MM.1S (cell line): Measurements from ENCODE around the gene RPTOR.

Source experiments
- DNase-seq: peaks from one replicate; pipeline ENCODE4 v3.0.0-alpha.2; 2015
- H2AFZ ChIP-seq: fragments of 300-600 bp; sonication (generic); 2 replicates; pipeline ENCODE4 v1.6.0; 2016; ENCODE audit warnings: antibody characterized with exemption, low read length
- H3F3A ChIP-seq: fragments of 300-600 bp; sonication (generic); 2 replicates; pipeline ENCODE4 v1.6.1; 2016; ENCODE audit warnings: mild to moderate bottlenecking, antibody characterized with exemption, low read length, moderate library complexity, mixed read lengths; ENCODE audit not compliant: insufficient read depth
- H3K27ac ChIP-seq: fragments of 300-600 bp; sonication (generic); 2 replicates; pipeline ENCODE4 v1.5.1; 2016; ENCODE audit warnings: mild to moderate bottlenecking, low read length
- H3K27me3 ChIP-seq: fragments of 300-600 bp; sonication (generic); replicated peaks from 2 replicates; pipeline ENCODE4 v1.6.0; 2016; ENCODE audit warnings: low read length; ENCODE audit not compliant: insufficient read depth
- H3K36me3 ChIP-seq: fragments of 300-600 bp; sonication (generic); replicated peaks from 2 replicates; pipeline ENCODE4 v1.6.1; 2016; ENCODE audit warnings: mild to moderate bottlenecking, low read length, mixed read lengths; ENCODE audit not compliant: insufficient read depth
- H3K4me1 ChIP-seq: fragments of 300-600 bp; sonication (generic); 2 replicates; pipeline ENCODE4 v1.6.1; 2016; ENCODE audit warnings: low read length, mixed read lengths
- H3K4me2 ChIP-seq: fragments of 300-600 bp; sonication (generic); 2 replicates; pipeline ENCODE4 v1.6.0; 2016; ENCODE audit warnings: low read depth, low read length
- H3K4me3 ChIP-seq: fragments of 300-600 bp; sonication (generic); 2 replicates; pipeline ENCODE4 v1.5.1; 2016; ENCODE audit warnings: low read length, mixed read lengths
- H3K79me2 ChIP-seq: fragments of 300-600 bp; sonication (generic); 2 replicates; pipeline ENCODE4 v1.6.1; 2016; ENCODE audit warnings: mixed run types, low read length, mixed read lengths
- H3K9ac ChIP-seq: fragments of 300-600 bp; sonication (generic); 2 replicates; pipeline ENCODE4 v1.6.1; 2016; ENCODE audit warnings: low read length, mixed read lengths
- H3K9me2 ChIP-seq: fragments of 300-600 bp; sonication (generic); replicated peaks from 2 replicates; pipeline ENCODE4 v1.6.1; 2016; ENCODE audit warnings: mild to moderate bottlenecking, low read length, mixed read lengths; ENCODE audit not compliant: insufficient read depth
- H3K9me3 ChIP-seq: fragments of 300-600 bp; sonication (generic); replicated peaks from 2 replicates; pipeline ENCODE4 v1.6.1; 2016; ENCODE audit warnings: mild to moderate bottlenecking, low read length, mixed read lengths; ENCODE audit not compliant: insufficient read depth
- H4K20me1 ChIP-seq: fragments of 300-600 bp; sonication (generic); 2 replicates; pipeline ENCODE4 v1.6.1; 2016; ENCODE audit warnings: mild to moderate bottlenecking, low read length, moderate library complexity, mixed read lengths; ENCODE audit not compliant: insufficient read depth
- EZH2 ChIP-seq: fragments of 300-600 bp; sonication (generic); optimal IDR thresholded peaks from 2 replicates; pipeline ENCODE3; 2017; ENCODE audit warnings: low read depth, mild to moderate bottlenecking, antibody characterized with exemption, low read length, mixed read lengths
- EZH2phosphoT487 ChIP-seq: fragments of 300-600 bp; sonication (generic); IDR thresholded peaks from 2 replicates; pipeline ENCODE4 v1.6.1; 2018; ENCODE audit warnings: antibody characterized with exemption, low read length
- TF ChIP-seq, protein P1 (sequence below): fragments of 300-600 bp; sonication (generic); IDR thresholded peaks from 2 replicates; pipeline ENCODE4 v1.5.1; 2016; ENCODE audit warnings: antibody characterized with exemption, low read length, mixed read lengths

Gene RPTOR

DNA sequence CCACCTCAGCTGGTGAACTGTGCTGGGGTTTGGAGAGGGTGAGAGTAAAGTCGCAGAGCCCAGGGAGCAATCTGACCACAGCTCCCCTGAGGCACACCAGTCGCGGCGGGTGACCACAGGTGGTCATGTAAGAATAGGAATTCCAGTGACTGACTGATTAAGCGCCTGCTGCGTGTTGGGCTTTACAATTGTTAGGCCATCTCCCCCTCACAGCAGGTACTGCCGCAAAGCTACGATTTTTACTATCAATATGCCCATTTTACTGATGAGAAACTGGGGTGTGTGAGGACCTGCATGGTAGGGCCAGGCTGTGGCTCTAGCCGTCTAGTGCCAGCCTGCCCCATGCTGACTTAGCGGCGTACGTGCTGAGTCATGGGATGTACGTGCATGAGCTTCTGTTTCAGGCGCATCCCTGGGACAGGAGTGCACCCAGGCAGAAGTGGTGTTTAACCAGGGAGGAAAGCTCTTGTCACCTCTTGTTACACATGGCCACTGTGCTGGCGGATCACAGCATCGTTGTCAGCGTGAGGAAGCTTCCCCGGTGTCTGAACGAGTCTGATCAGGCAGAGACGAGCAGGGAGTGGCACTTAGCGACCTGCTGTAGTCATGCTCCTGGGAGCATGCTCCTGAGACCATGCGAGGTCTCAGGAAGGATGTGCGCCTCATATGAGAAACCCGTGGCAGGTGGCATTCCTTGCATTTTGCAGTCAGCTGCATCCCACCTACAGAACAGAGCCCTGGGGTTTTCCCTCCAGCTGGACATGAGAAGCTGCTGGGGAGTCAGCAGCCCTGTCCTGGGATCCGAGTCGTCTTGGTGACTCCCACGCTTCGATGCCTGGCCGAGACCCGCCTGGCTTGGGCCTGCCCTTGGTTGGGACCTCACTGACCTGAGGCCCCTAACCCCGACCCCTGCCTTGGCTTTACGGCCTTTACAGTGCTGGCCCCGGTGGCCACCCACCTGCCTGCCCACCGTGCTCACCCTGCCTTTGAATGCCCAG, 283.3 kb downstream of the RPTOR start:
- Histone ChIP-seq H3K4me3 (no peak overlapping the region), H3F3A (peaks cover 12% of the 10 kb centered on the region), H3K9ac (no peak overlapping the region), H4K20me1 (no peaks in the 10 kb centered on the region), H3K4me1 (peaks cover 16% of the 10 kb centered on the region), H3K27me3 (no peaks in the 10 kb centered on the region), H3K9me3 (no peaks in the 10 kb centered on the region), H2AFZ (no peak overlapping the region), H3K9me2 (no peaks in the 10 kb centered on the region), H3K79me2 (no peaks in the 10 kb centered on the region), H3K4me2 (no peak overlapping the region), H3K27ac (no peak overlapping the region), H3K36me3 (no peaks in the 10 kb centered on the region)
- TF ChIP-seq EZH2phosphoT487 (no peak), EZH2 (no peak)
- TF ChIP-seq, protein P1, sequence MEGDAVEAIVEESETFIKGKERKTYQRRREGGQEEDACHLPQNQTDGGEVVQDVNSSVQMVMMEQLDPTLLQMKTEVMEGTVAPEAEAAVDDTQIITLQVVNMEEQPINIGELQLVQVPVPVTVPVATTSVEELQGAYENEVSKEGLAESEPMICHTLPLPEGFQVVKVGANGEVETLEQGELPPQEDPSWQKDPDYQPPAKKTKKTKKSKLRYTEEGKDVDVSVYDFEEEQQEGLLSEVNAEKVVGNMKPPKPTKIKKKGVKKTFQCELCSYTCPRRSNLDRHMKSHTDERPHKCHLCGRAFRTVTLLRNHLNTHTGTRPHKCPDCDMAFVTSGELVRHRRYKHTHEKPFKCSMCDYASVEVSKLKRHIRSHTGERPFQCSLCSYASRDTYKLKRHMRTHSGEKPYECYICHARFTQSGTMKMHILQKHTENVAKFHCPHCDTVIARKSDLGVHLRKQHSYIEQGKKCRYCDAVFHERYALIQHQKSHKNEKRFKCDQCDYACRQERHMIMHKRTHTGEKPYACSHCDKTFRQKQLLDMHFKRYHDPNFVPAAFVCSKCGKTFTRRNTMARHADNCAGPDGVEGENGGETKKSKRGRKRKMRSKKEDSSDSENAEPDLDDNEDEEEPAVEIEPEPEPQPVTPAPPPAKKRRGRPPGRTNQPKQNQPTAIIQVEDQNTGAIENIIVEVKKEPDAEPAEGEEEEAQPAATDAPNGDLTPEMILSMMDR = no peak
- no peak for DNase-seq

DNA sequence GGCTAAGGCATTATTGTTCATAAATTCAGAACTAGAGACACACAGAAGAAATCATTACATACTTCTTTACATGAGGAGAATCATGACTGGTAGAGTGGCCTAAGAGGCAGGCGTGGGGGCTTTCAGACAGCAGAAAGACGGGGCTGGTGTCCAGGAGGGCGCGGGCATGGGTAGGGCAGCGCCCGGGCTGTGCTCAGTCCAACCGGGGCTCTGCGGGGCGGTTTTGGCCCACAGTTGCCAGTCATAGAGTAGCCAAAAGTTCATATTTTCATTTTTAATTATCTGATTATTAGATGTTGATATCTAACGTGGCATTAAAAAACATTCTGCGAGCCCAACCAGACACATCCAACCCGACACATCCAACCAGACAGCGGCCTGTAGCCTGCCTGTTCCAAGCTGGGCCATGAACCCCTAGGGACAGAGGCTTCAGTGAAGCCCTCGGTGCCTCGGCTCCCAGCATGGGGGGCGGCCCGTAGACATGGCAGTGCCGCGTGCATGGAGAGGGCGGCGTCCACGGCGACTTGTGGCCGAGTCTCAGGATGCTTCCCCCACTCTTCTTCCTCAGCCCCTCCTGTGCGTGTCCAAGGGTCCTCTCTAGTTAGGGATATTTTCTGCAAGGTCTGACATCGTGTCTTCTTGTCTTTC, 284.7 kb downstream of the RPTOR start:
- no peaks in the 10 kb centered on the region for H3K9me3 ChIP-seq
- no peaks in the 10 kb centered on the region for H3K9me2 ChIP-seq
- H3K79me2 ChIP-seq = no peaks in the 10 kb centered on the region
- H3F3A ChIP-seq = peaks cover 17% of the 10 kb centered on the region
- DNase-seq = no peak
- H4K20me1 ChIP-seq = no peaks in the 10 kb centered on the region
- no peaks in the 10 kb centered on the region for H3K27me3 ChIP-seq
- no peaks in the 10 kb centered on the region for H3K36me3 ChIP-seq
- no peak for TF ChIP-seq EZH2
- no peak for TF ChIP-seq EZH2phosphoT487
- TF ChIP-seq, protein P1 = no peak
- H3K27ac ChIP-seq = no peak overlapping the region
- H3K9ac ChIP-seq = no peak overlapping the region
- no peak overlapping the region for H3K4me2 ChIP-seq
- H3K4me1 ChIP-seq = peaks cover 15% of the 10 kb centered on the region
- no peak overlapping the region for H3K4me3 ChIP-seq
- H2AFZ ChIP-seq = no peak overlapping the region

DNA sequence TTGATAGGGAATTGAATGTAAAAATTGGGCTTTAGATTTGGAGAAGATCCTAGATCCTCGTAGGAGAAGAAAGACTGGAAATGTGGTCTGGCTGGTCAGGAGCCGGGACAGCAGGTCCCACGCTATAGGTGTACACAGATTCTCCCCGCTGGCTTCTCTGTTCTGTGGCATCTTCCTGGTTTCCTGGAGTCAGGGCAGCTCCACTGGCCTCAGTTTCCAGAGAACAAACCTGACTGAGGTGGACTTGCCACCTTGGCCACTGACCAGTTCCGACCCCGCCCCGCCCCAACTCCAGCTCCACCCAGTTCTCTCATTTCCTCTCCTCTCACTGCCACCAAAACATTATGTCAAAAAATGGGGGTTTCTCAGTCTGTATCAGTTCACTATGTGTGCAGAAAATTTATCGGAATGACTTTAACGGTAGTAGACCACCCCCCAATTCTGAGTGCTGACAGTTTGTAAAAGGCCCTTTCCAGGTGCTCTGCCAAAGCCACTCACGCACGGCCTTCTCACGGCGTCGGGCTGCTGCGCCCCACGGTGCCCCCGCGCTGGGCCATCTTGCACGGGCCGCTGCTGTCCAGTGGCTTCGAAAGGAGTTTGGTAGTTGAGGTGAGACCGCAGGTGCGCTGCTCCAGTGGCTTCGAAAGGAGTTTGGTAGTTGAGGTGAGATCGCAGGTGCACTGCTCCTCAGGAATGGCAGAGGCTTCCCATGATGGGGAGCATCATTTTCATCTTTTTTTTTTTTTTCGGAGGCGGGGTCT, 285.6 kb downstream of the RPTOR start:
- TF ChIP-seq, protein P1 = no peak
- TF ChIP-seq EZH2 = no peak
- no peak for TF ChIP-seq EZH2phosphoT487
- Histone ChIP-seq H3K4me1 (peaks cover 15% of the 10 kb centered on the region), H3K27ac (no peak overlapping the region), H3K36me3 (no peaks in the 10 kb centered on the region), H3K4me2 (no peak overlapping the region), H3K9me3 (no peaks in the 10 kb centered on the region), H3K27me3 (no peaks in the 10 kb centered on the region), H3F3A (peaks cover 17% of the 10 kb centered on the region), H3K4me3 (no peak overlapping the region), H3K9me2 (no peaks in the 10 kb centered on the region), H3K9ac (no peak overlapping the region), H3K79me2 (no peaks in the 10 kb centered on the region), H4K20me1 (no peaks in the 10 kb centered on the region), H2AFZ (no peak overlapping the region)
- no peak for DNase-seq
